HL-60/S4 treated with phorbol 12-myristate 13-acetate at 8.2 ng/mL for 4 days and 3 days (cell line): Measurements from ENCODE around the gene MYO1A.
"Not testable (repeated sequence)": the region's sequence is repeated elsewhere in the genome, so short reads cannot be mapped to it uniquely, and the experiment has no call there.

Experiments
- in situ Hi-C: fragments of 300-500 bp; cut with MboI; formaldehyde crosslinking; loops from 2 replicates; pipeline ENCODE4 v1.15.0; 2022; ENCODE audit warnings: low sequenced_read_pairs

The MYO1A gene

GRCh38 chr12:57088354-57089270 lies 38.7 kb upstream of the MYO1A start, which contains the start of gene NAB2:
Gene NAB2 (plus strand): TSS chr12:57089114. CDS start chr12:57089272, 158 bp downstream.
- in situ Hi-C loops: loop anchor here (25.0 kb wide), 1 partner anchor 374 kb away; the partner anchor contains the start of genes GLI1 and INHBE

GRCh38 chr12:57087691-57088353 lies 37.9 kb upstream of the MYO1A start:
- in situ Hi-C loops: loop anchor here (25.0 kb wide), 1 partner anchor 374 kb away; the partner anchor contains the start of genes GLI1 and INHBE

- in situ Hi-C loops: loop anchor here (25.0 kb wide), 1 partner anchor 375 kb away; the partner anchor contains the start of genes GLI1 and INHBE
Observed at GRCh38 chr12:57087010-57087690, 37.2 kb upstream of the MYO1A start.

- in situ Hi-C loops: loop anchor here (25.0 kb wide), 1 partner anchor 376 kb away; the partner anchor contains the start of genes GLI1 and INHBE
Observed at GRCh38 chr12:57086493-57087009, 36.6 kb upstream of the MYO1A start.

GRCh38 chr12:57085999-57086492 lies 36.1 kb upstream of the MYO1A start:
- in situ Hi-C loops: loop anchor here (25.0 kb wide), 1 partner anchor 376 kb away; the partner anchor contains the start of genes GLI1 and INHBE

DNA sequence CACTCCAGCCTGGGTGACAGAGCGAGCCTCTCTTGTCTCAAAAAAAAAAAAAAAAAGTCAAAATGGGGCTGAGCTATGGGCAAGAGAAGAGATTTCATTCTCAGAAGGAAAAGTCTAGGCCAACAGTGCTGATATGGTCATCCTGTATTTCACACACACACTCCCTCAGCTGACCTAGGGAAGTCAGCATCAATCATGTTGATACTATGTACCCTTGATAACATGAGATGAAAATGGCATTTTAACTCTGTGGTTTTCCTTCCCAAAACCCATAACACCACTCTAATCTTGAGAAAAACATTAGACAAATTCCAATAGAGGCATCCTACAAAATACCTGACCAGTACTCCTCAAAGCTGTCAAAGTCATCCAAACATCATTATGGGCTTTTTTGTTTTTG lies 30.9 kb upstream of the MYO1A start:
- in situ Hi-C loops: loop anchor here (25.0 kb wide), 1 partner anchor 381 kb away; the partner anchor contains the start of genes GLI1 and INHBE

DNA sequence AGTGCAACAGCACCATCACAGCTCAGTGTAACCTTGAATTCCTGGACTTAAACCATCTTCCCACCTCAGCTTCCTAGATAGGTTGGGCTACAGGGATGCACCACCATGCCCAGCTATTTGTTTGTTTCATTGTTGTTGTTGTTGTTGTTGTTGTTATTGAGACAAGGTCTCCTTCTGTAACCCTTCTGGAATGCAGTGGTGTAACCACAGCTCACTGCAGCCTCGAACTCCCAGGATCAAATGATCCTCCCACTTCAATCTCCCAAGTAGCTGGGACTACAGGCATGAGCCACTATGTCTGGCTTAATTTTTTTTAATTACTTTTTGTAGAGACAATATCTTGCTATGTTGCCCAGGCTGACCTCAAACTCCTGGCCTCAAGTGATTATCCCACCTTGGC lies 29.9 kb upstream of the MYO1A start:
- in situ Hi-C loops: loop anchor here (25.0 kb wide), 1 partner anchor 382 kb away; the partner anchor contains the start of genes GLI1 and INHBE

DNA sequence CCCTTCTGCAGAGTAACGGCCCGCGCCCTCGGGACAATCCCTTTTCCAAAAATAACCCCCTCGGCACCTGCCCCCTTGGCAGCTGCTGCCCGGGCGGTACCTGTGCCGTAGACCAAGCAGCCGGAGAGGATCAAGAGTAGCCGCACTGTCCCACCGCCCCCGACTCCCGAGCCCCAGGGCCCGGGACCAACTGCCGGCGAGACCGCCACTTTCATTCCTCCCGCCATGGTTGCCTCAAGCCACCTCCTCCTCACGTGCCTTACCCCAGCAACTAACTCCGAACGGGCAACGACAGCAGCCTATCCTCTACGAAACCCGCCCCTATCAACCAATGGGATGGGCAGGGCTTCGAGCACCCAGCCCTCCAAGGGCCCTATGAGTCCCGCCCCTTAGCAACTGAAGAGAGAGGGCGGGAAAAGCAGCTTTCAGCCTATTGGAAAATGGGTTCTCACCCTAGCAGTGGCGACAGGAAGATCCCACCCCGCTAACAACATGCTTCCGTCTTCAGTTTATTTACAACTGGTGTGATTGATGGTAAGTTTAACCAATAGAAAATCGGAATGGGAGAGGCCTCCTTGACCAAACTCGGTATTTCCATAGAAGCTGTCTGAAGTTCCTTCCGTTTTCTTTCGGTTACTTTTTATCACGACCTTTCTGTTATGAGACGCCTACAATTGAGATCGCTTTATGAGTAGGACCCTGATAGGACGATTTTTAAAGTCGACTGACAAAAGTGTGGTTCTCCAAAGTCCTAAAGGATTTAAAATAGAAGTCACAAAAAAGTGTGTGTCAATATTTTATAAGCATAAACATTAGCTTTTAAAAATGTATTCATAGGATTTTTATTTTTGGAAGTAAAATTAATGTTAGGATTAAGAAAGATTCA lies 28.8 kb upstream of the MYO1A start, which contains the start of gene NEMP1:
Gene NEMP1 (minus strand): TSS at position 273 of the 886 bp plus-strand sequence. CDS start 46 bp downstream, at position 227.
- in situ Hi-C loops: loop anchor here (25.0 kb wide), 1 partner anchor 384 kb away; the partner anchor contains the start of genes GLI1 and INHBE

DNA sequence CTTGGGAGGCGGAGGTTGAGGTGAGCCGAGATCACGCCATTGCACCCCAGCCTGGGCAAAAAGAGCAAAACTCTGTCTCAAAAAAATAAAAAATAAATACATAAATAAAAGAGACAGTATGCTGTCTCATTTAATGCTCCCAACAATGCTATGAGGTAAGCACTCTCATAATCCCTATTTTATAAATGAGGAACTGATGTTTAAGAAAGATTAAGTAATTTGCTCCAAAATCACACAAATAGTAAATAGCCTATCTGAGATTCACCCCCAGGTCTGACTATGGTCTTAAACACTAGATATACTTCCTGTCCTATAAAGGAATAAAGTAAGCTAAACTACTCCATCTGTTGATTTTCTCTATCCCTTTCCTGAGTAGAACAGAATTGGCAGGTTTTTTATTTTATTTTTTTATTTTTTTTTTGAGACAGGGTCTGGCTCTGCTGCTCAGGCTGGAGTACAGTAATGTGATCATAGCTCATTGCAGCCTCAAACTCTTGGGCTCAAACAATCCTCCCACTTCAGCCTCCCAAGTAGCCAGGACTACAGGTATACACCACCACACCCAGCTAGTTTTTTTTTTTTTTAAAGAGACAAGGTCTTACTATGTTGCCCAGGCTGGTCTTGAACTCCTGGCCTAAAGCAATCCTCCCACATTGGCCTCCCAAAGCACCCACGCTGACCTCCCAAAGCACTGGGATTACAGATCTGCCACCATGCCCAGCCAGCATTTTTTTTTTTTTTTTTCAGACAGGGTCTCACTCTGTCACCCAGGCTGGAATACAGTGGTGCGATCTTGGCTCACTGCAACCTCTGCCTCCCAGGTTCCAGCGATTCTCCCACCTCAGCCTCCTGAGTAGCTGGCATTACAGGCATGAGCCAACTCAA lies 23.9 kb upstream of the MYO1A start:
- in situ Hi-C loops: not testable (repeated sequence)

GRCh38 chr12:57072661-57073060 lies 22.7 kb upstream of the MYO1A start:
- in situ Hi-C loops: no loop called here

- in situ Hi-C loops: loop anchor here (10.0 kb wide), 1 partner anchor 105 kb away; no protein-coding TSS in a partner anchor
Observed at GRCh38 chr12:57069523-57069922, 19.6 kb upstream of the MYO1A start.

- in situ Hi-C loops: loop anchor here (10.0 kb wide), 1 partner anchor 109 kb away; no protein-coding TSS in a partner anchor
Observed at GRCh38 chr12:57066245-57066644, 16.3 kb upstream of the MYO1A start.

DNA sequence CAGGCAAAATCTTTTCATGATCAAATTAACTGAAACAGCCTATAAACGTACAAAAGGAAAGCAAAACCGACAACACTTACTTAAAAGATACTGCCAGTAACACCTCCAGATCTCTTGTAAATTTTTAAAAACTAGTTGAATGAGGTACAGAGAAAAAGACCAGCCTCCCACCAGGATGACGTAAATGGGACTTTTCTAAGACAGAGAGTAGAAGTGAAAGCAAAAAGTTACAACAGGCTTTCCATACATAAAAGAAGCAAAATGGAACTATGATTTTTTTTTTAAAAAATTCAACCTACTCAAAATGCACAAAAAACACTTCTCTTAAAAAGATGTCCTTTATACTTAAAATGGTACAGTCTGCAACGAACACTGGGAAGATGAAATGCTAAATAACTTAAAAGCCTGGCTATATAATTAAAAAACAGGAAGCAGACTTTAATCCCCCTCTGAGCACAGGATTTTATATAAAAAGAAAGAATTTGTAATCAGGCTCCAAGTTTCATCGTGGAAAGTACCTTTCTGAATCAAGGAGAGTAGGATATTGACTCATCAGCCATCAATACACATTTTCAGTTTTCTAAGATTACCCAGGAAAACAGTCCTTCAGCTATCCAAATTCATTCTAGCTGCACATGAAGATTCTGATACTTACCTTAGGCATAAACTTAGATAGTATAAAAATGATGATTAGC lies 14.2 kb upstream of the MYO1A start:
- in situ Hi-C loops: loop anchor here (10.0 kb wide), 1 partner anchor 111 kb away; no protein-coding TSS in a partner anchor

DNA sequence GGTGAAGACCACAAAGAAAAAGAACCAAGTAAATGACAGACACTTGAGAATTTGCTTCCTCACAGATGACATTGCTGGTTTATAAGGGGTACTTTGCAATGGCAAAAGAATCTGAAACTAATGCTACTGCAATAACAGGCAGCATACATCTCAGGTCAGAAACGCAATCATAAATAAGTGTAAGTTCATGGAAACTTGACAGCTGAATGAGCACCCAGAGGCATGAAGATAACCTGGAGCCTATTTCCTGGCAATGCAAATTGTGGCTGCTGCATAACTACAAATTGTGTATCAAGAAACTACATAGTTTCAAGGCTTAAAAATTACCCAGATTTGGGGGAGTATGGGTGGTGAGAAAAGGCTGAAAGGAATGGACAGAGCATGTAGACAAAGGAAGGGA lies 8.5 kb upstream of the MYO1A start:
- in situ Hi-C loops: no loop called here

DNA sequence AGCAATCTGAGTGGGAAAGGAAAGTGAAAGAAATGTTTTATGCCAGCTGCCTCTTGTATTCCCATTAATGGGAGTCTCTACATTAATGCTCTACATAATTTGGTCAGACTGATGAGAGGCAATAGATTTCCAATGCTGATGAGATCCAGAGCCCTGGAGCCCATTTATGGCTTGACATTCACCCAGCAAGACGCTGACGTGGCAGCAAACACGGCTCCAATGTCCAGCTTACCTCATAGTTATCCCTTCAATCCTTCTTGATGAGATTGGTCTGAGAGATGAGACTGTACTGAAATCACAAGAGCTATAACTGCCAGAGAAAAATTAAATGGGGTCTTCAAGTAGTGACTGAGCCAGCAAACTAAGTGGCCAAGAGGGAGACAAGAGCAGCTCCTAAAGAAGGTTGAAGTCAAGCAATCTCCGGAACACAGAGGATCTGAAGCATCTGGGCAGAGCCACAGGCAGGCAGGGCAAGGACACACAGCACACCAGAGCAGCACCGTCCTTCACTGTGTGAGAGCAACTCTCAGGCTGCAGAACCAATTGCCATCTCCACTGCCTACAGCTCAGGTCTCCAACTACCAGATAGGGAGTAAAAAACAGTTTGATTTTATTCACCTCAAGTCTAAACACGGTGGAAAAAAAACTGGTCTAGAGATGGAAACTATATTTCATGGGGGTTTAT lies 7.3 kb upstream of the MYO1A start:
- in situ Hi-C loops: no loop called here

DNA sequence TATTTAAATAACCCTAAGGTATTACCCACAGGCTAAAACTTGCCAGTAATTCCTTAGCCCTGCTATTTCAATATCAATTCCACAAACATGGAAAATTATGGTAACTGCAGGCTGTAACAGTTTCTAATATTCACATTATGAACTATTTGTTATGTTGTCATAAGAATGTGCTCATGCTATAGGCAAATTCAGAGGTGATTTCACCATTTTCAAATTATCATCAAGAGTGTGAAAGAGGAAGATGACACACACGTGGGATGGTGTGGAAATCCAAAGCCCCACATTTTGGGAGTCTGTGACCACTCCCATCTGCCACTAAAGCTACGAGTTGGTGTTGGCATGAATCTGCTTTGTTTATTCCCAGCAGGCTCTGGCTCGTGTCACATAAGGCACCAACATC lies 5.9 kb upstream of the MYO1A start:
- in situ Hi-C loops: no loop called here

GRCh38 chr12:57053901-57054300 lies 4.0 kb upstream of the MYO1A start:
- in situ Hi-C loops: not testable (repeated sequence)
